Measurements from ENCODE around the gene CD8A. TPM values are rescaled to one million over a fixed set of nuclear protein-coding genes. Genes with fewer than 3 reads are reported as not detected.

CD8A gene
- total RNA-seq, 1 donor from 2014 or later, result 5.5 TPM

GRCh38 chr2:86832334-86833096 lies 41.8 kb upstream of the CD8A start:
- no peaks in the 10 kb centered on the region for H3K36me3 ChIP-seq
- intact Hi-C loops (cut with DNase I), result no loop called here
- no peak overlapping the region for H3K27ac ChIP-seq
- DNase-seq, result no peak
- H3K9me3 ChIP-seq, result no peaks in the 10 kb centered on the region
- no peaks in the 10 kb centered on the region for H3K27me3 ChIP-seq (ENCODE audit: low read depth)
- no peak for TF ChIP-seq CTCF (IDR thresholded peaks at IDR 0.05)
- ATAC-seq, result no peak
- no peaks in the 10 kb centered on the region for H3K4me1 ChIP-seq
- no peak overlapping the region for H3K4me3 ChIP-seq

GRCh38 chr2:86831537-86831936 lies 40.8 kb upstream of the CD8A start:
- no peak overlapping the region for H3K27ac ChIP-seq
- no peaks in the 10 kb centered on the region for H3K4me1 ChIP-seq
- no peaks in the 10 kb centered on the region for H3K27me3 ChIP-seq (ENCODE audit: low read depth)
- H3K36me3 ChIP-seq, result no peaks in the 10 kb centered on the region
- TF ChIP-seq CTCF (IDR thresholded peaks at IDR 0.05), result no peak
- H3K9me3 ChIP-seq, result no peaks in the 10 kb centered on the region
- intact Hi-C loops (cut with DNase I), result no loop called here
- H3K4me3 ChIP-seq, result no peak overlapping the region
- DNase-seq, result no peak
- no peak for ATAC-seq

GRCh38 chr2:86826951-86827350 lies 36.2 kb upstream of the CD8A start:
- no peak for DNase-seq
- no peaks in the 10 kb centered on the region for H3K36me3 ChIP-seq
- TF ChIP-seq CTCF (IDR thresholded peaks at IDR 0.05), result no peak
- H3K27me3 ChIP-seq (ENCODE audit: low read depth), result no peaks in the 10 kb centered on the region
- no peak overlapping the region for H3K27ac ChIP-seq
- no peak overlapping the region for H3K4me3 ChIP-seq
- no peaks in the 10 kb centered on the region for H3K4me1 ChIP-seq
- ATAC-seq, result no peak
- peaks cover 8% of the 10 kb centered on the region for H3K9me3 ChIP-seq
- intact Hi-C loops (cut with DNase I), result no loop called here

- no peak overlapping the region for H3K4me3 ChIP-seq
- ATAC-seq (peak; percentile 54 to 60), DNase-seq (no peak)
- H3K36me3 ChIP-seq, result no peaks in the 10 kb centered on the region
- H3K27me3 ChIP-seq (ENCODE audit: low read depth), result no peaks in the 10 kb centered on the region
- peaks cover 9% of the 10 kb centered on the region for H3K9me3 ChIP-seq
- intact Hi-C loops (cut with DNase I), result no loop called here
- H3K4me1 ChIP-seq, result no peaks in the 10 kb centered on the region
- no peak overlapping the region for H3K27ac ChIP-seq
- TF ChIP-seq CTCF (IDR thresholded peaks at IDR 0.05), result no peak
Measured at GRCh38 chr2:86825693-86826381, 35.1 kb upstream of the CD8A start.

GRCh38 chr2:86825036-86825692 lies 34.5 kb upstream of the CD8A start:
- Histone ChIP-seq H3K4me3 (no peak overlapping the region), H3K27me3 (ENCODE audit: low read depth) (no peaks in the 10 kb centered on the region), H3K4me1 (no peaks in the 10 kb centered on the region), H3K27ac (no peak overlapping the region), H3K36me3 (no peaks in the 10 kb centered on the region), H3K9me3 (peaks cover 9% of the 10 kb centered on the region)
- no peak for TF ChIP-seq CTCF (IDR thresholded peaks at IDR 0.05)
- DNase-seq (no peak), ATAC-seq (peak; percentile 11 to 27)
- intact Hi-C loops (cut with DNase I), result no loop called here

All from lower lobe of right lung (tissue), 2 donors.